PFSK-1 (cell line): ENCODE data around the gene HMBS. TPM values are rescaled to one million over a fixed set of nuclear protein-coding genes. Genes with fewer than 3 reads are reported as not detected.

ENCODE experiments used
- FOXP2 ChIP-seq: optimal IDR thresholded peaks from 2 replicates; pipeline ENCODE3; 2011; ENCODE audit warnings: borderline replicate concordance, control low read depth, inconsistent platforms; ENCODE audit not compliant: insufficient read depth; ENCODE audit errors: extremely low read length, extremely low read depth
- POLR2AphosphoS5 ChIP-seq: IDR thresholded peaks from 2 replicates; pipeline ENCODE4 v1.6.1; 2012; ENCODE audit warnings: low read depth, mild to moderate bottlenecking, control low read depth, low read length, moderate library complexity
- SIN3A ChIP-seq: IDR thresholded peaks from 2 replicates; pipeline ENCODE4 v1.6.1; 2012; ENCODE audit warnings: mild to moderate bottlenecking, low read length, moderate library complexity, borderline replicate concordance; ENCODE audit not compliant: insufficient read depth
- TAF1 ChIP-seq: IDR thresholded peaks from 2 replicates; pipeline ENCODE4 v1.6.1; 2012; ENCODE audit warnings: low read length, control low read depth, borderline replicate concordance; ENCODE audit not compliant: insufficient read depth
- polyA plus RNA-seq: library from polyadenylated mRNA; unstranded; fragments of >200 nt; gene quantifications from one replicate; pipeline ENCODE4 v1.2.1, GENCODE V29; 2012; ENCODE audit warnings: low read depth, missing spikeins; ENCODE audit not compliant: insufficient read length
- TF ChIP-seq, protein P1 (sequence below), 2 experiments: IDR thresholded peaks; 2 replicates each; pipeline versions ENCODE4 v1.6.1 to v1.8.0; 2011 to 2012; ENCODE audit warnings: low read depth in 2 of 2, low read length in 2 of 2, control low read depth in 1 of 2, inconsistent platforms in 1 of 2, mild to moderate bottlenecking in 1 of 2, moderate library complexity in 1 of 2; ENCODE audit not compliant: insufficient read depth in 1 of 2

HMBS gene
- 71.4 TPM for polyA plus RNA-seq

DNA sequence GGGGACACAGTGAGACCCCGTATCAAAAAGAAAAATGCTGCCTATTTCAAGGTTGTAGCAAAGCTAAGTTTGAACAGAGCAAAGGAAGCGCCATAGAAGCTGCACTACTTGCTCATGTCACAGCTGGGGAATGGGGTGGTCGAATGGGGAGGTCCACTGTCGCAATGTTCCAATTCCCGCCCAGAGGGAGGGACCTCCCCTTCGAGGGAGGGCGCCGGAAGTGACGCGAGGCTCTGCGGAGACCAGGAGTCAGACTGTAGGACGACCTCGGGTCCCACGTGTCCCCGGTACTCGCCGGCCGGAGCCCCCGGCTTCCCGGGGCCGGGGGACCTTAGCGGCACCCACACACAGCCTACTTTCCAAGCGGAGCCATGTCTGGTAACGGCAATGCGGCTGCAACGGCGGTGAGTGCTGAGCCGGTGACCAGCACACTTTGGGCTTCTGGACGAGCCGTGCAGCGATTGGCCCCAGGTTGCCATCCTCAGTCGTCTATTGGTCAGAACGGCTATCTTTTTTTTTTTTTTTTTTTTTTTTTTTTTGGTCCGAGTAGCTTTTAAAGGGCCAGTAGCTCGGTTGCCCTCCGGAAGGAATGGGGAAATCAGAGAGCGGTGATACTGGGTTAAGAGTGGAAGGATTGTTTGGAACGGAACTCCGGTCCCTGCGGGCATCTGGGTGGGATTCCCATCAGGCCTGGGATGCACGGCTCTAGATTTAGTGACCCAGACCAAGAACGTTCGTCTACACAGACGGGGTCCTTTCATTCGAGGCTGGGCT, at the start of gene HMBS:
Gene HMBS, plus strand, starts transcription at position 219 of the 774 bp plus-strand sequence. Its CDS starts 153 bp downstream, at position 372.
- TF ChIP-seq, protein P1, sequence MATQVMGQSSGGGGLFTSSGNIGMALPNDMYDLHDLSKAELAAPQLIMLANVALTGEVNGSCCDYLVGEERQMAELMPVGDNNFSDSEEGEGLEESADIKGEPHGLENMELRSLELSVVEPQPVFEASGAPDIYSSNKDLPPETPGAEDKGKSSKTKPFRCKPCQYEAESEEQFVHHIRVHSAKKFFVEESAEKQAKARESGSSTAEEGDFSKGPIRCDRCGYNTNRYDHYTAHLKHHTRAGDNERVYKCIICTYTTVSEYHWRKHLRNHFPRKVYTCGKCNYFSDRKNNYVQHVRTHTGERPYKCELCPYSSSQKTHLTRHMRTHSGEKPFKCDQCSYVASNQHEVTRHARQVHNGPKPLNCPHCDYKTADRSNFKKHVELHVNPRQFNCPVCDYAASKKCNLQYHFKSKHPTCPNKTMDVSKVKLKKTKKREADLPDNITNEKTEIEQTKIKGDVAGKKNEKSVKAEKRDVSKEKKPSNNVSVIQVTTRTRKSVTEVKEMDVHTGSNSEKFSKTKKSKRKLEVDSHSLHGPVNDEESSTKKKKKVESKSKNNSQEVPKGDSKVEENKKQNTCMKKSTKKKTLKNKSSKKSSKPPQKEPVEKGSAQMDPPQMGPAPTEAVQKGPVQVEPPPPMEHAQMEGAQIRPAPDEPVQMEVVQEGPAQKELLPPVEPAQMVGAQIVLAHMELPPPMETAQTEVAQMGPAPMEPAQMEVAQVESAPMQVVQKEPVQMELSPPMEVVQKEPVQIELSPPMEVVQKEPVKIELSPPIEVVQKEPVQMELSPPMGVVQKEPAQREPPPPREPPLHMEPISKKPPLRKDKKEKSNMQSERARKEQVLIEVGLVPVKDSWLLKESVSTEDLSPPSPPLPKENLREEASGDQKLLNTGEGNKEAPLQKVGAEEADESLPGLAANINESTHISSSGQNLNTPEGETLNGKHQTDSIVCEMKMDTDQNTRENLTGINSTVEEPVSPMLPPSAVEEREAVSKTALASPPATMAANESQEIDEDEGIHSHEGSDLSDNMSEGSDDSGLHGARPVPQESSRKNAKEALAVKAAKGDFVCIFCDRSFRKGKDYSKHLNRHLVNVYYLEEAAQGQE (IDR thresholded peaks at IDR 0.05; ENCODE audit: insufficient read depth in 1 of 2, low read depth in 2 of 2, low read length in 2 of 2): no peak
- TF ChIP-seq TAF1: peak; percentile 70; the same call in 1 of the 2 replicates
- peak; percentile 99 for TF ChIP-seq POLR2AphosphoS5
- peak; percentile 67 for TF ChIP-seq FOXP2
- TF ChIP-seq SIN3A: peak; percentile 77; the same call in 1 of the 2 replicates

DNA sequence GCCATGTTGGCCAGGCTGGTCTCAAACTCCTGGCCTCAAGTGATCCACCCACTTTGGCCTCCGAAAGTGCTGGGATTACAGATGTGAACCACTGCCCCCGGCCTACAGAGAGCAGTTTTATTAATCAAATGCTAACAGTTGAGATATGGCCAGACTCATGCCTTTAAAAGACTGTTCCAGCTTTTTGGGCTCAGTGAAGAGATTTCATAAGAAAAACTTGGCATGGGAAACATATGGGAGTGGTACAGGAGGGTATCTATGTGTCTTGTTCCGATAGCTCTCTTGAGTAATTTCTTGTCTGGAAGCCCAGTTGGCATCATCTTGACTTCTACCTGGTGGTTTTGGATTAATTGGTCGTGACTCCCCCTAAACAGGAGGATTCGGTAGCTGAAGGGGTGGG, 45.8 kb upstream of the HMBS start:
- TF ChIP-seq POLR2AphosphoS5 (no peak), TAF1 (no peak), FOXP2 (no peak), SIN3A (no peak)
- TF ChIP-seq, protein P1 (IDR thresholded peaks at IDR 0.05; ENCODE audit: insufficient read depth in 1 of 2, low read depth in 2 of 2, low read length in 2 of 2): no peak

DNA sequence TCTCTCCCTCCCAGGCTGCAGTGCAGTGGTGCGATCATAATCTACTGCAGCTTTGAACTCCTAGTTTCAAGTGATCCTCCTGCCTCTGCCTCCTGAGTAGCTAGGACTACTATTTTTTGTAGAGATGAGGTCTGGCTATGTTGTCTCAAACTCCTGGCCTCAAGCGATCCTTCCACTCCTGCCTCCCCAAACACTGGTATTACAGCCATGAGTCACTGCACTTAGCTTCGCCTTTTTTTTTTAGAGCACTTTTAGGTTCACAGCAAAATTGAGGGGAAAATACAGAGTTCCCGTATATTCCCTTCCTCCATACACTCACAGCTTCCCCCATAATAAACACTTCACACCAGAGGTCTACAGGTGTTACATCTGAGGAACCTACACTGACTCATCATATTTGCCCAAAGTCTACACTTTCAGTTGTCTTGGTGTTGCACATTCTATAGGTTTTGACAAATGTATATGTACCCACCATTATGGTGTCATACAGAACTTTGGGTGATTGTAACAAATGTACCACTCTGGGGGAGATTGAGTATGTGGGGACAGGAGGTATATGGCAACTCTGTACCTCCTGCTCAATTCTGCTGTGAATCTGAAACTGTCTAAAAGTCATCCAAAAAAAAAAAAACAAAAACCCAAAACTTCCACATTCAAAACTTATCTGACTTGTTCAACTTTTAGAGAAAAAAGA, 42.7 kb upstream of the HMBS start:
- no peak for TF ChIP-seq FOXP2
- TF ChIP-seq, protein P1 (IDR thresholded peaks at IDR 0.05; ENCODE audit: insufficient read depth in 1 of 2, low read depth in 2 of 2, low read length in 2 of 2): no peak
- TF ChIP-seq POLR2AphosphoS5: no peak
- TF ChIP-seq SIN3A: no peak
- TF ChIP-seq TAF1: no peak

DNA sequence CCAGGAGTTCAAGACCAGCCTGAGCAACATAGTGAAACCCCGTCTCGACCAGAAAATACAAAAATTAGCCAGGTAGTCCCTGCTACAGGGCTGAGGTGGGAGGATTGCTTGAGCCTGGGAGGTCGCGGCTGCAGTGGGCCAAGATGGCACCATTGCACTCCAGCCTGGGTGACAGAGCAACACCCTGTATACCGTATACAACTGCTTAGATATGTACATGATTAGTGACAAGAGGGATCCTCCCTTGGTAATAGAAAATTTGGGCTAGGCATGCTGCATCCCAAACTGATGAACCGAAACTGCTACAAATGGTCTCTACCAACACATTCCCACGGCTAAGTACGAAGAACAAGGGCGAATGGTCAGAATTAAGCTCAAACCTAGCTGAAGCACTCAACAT, 41.8 kb upstream of the HMBS start:
- TF ChIP-seq FOXP2 (no peak), TAF1 (no peak), SIN3A (no peak), POLR2AphosphoS5 (no peak)
- TF ChIP-seq, protein P1 (IDR thresholded peaks at IDR 0.05; ENCODE audit: insufficient read depth in 1 of 2, low read depth in 2 of 2, low read length in 2 of 2): no peak
